Measurements from ENCODE around the gene LIPG. TPM values are rescaled to one million over a fixed set of nuclear protein-coding genes. Genes with fewer than 3 reads are reported as not detected.

Gene LIPG
- total RNA-seq, 1 experiment from 2014 or later = 6.1 TPM

GRCh38 chr18:49617329-49617695, 55.5 kb downstream of the LIPG start:
- H3K36me3 Mint-ChIP-seq (ENCODE audit: insufficient read depth in 1 of 3, low read depth in 3 of 3) = no peaks in the 10 kb centered on the region
- no peak overlapping the region for H3K4me3 Mint-ChIP-seq
- no CpG with 5 or more reads among the region's 3 CpGs for WGBS (ENCODE audit: extremely low coverage, insufficient read length, low lambda C conversion rate)
- H3K27ac Mint-ChIP-seq = no peak overlapping the region
- Histone ChIP-seq H3K56ac (ENCODE audit: insufficient read length, low read depth, low read length) (no peak overlapping the region), H2AFZ (ENCODE audit: low read length) (no peak overlapping the region), H3K9ac (ENCODE audit: extremely low read depth, insufficient read length, low read length) (no peak overlapping the region), H3K18ac (ENCODE audit: insufficient read length, low read depth, low read length) (no peak overlapping the region), H2BK20ac (ENCODE audit: low read depth, low read length, poor library complexity, severe bottlenecking) (no peak overlapping the region), H3K9me3 (ENCODE audit: control insufficient read depth, low read depth, low read length) (no peaks in the 10 kb centered on the region), H4K20me1 (ENCODE audit: control insufficient read depth, insufficient read depth, insufficient read length) (no peaks in the 10 kb centered on the region), H2BK120ac (ENCODE audit: low read depth, low read length, poor library complexity, severe bottlenecking) (no peak overlapping the region), H3K23ac (ENCODE audit: insufficient read length, low read depth, low read length) (no peak overlapping the region), H3K27ac (ENCODE audit: insufficient read length, low read depth, low read length) (no peak overlapping the region), H2BK15ac (ENCODE audit: low read depth, low read length) (no peak overlapping the region), H3K79me1 (ENCODE audit: insufficient read depth, low read depth, low read length, poor library complexity, severe bottlenecking) (no peaks in the 10 kb centered on the region), H3K23me2 (ENCODE audit: insufficient read length, low read depth, low read length, poor library complexity, severe bottlenecking) (peaks cover 3% of the 10 kb centered on the region), H3K4me1 (ENCODE audit: insufficient read depth, low read length) (peaks cover 4% of the 10 kb centered on the region), H2BK5ac (ENCODE audit: insufficient read length, low read length) (no peak overlapping the region), H3T11ph (ENCODE audit: low read length) (no peak overlapping the region), H2AK5ac (ENCODE audit: insufficient read length, low read length) (no peak overlapping the region), H3K14ac (ENCODE audit: insufficient read depth, low read length) (no peak overlapping the region), H3K79me2 (ENCODE audit: insufficient read depth, low read length) (no peaks in the 10 kb centered on the region), H4K91ac (ENCODE audit: insufficient read length, low read depth, low read length) (no peak overlapping the region), H4K5ac (ENCODE audit: insufficient read length, low read depth, low read length) (no peak overlapping the region), H3K4me2 (ENCODE audit: insufficient read depth, insufficient read length, low read length) (no peak overlapping the region), H4K8ac (replicated peaks; ENCODE audit: insufficient read length, low read depth, low read length) (no peak overlapping the region), H3K27me3 (ENCODE audit: insufficient read depth, low read length) (no peaks in the 10 kb centered on the region), H2BK12ac (ENCODE audit: insufficient read length, low read depth, low read length) (no peak overlapping the region), H3K4ac (ENCODE audit: low read depth, low read length) (no peak overlapping the region)
- H3K4me1 Mint-ChIP-seq = peaks cover 37 to 51% of the 10 kb centered on the region in 2 experiments
- TF ChIP-seq CTCF (conservative IDR thresholded peaks at IDR 0.05) = no peak
- DNase-seq = no peak
- H3K9me3 Mint-ChIP-seq = no peaks in the 10 kb centered on the region; a peak in 1 of 5 replicates
- peaks cover 24% of the 10 kb centered on the region for H3K27me3 Mint-ChIP-seq (ENCODE audit: low read depth)
